Measurements from ENCODE around the gene ZNF891.
A peak's percentile ranks its signal among the peaks of the same experiment; 100 is the strongest.

Gene ZNF891

GRCh38 chr12:133130038-133130807, at the start of gene ZNF891, which contains the start of gene ZNF10:
Gene ZNF891, minus strand, starts transcription at chr12:133130274. Its CDS starts 8,356 bp downstream, at chr12:133121918.
Gene ZNF10, plus strand, starts transcription at chr12:133130627. Its CDS starts 13,866 bp downstream, at chr12:133144493.
- H3K4me3 ChIP-seq (ENCODE audit: low read depth, low read length): peak within 1 kb of the TSS; percentile 75
- no peak for TF ChIP-seq CTCF (IDR thresholded peaks at IDR 0.05; ENCODE audit: low read depth, low read length, missing control alignments)
- DNase-seq (ENCODE audit: low read depth): peak; percentile 86

GRCh38 chr12:133174901-133175300, 44.8 kb upstream of the ZNF891 start:
- no peak for DNase-seq (ENCODE audit: low read depth)
- no peak for TF ChIP-seq CTCF (IDR thresholded peaks at IDR 0.05; ENCODE audit: low read depth, low read length, missing control alignments)

GRCh38 chr12:133172491-133172890, 42.4 kb upstream of the ZNF891 start:
- TF ChIP-seq CTCF (IDR thresholded peaks at IDR 0.05; ENCODE audit: low read depth, low read length, missing control alignments): no peak
- no peak overlapping the region for H3K4me3 ChIP-seq (ENCODE audit: low read depth, low read length)
- DNase-seq (ENCODE audit: low read depth): no peak

More at GRCh38 chr12:133174901-133175300, 44.8 kb upstream of the ZNF891 start:
- H3K4me3 ChIP-seq (ENCODE audit: low read depth, low read length): no peak overlapping the region

- TF ChIP-seq CTCF (IDR thresholded peaks at IDR 0.05; ENCODE audit: low read depth, low read length, missing control alignments): no peak
- DNase-seq (ENCODE audit: low read depth): no peak
- no peak overlapping the region for H3K4me3 ChIP-seq (ENCODE audit: low read depth, low read length)
These were observed 35.7 kb upstream of the ZNF891 start for GRCh38 chr12:133165776-133166175.

GRCh38 chr12:133156125-133156690, 26.1 kb upstream of the ZNF891 start:
- TF ChIP-seq CTCF (IDR thresholded peaks at IDR 0.05; ENCODE audit: low read depth, low read length, missing control alignments): no peak
- H3K4me3 ChIP-seq (ENCODE audit: low read depth, low read length): no peak overlapping the region
- no peak for DNase-seq (ENCODE audit: low read depth)

GRCh38 chr12:133145981-133146380, 15.9 kb upstream of the ZNF891 start:
- TF ChIP-seq CTCF (IDR thresholded peaks at IDR 0.05; ENCODE audit: low read depth, low read length, missing control alignments): no peak
- H3K4me3 ChIP-seq (ENCODE audit: low read depth, low read length): no peak overlapping the region
- DNase-seq (ENCODE audit: low read depth): no peak
